Measurements from ENCODE around the gene EBF3. TPM values are rescaled to one million over a fixed set of nuclear protein-coding genes. Genes with fewer than 3 reads are reported as not detected.

The EBF3 gene
- total RNA-seq, 1 donor from 2014 or later: 0.20 TPM

- intact Hi-C loops (cut with DNase I): no loop called here
- H3K4me3 ChIP-seq: no peak overlapping the region
- no peak overlapping the region for H3K27ac ChIP-seq
- no peak for DNase-seq
- ATAC-seq: no peak
- no peaks in the 10 kb centered on the region for H3K27me3 ChIP-seq
- H3K4me1 ChIP-seq: no peaks in the 10 kb centered on the region
- H3K9me3 ChIP-seq: no peaks in the 10 kb centered on the region
- TF ChIP-seq CTCF (IDR thresholded peaks at IDR 0.05): no peak
- no peaks in the 10 kb centered on the region for H3K36me3 ChIP-seq
Observed at GRCh38 chr10:129836253-129836652, 127.8 kb downstream of the EBF3 start.

- H3K36me3 ChIP-seq: no peaks in the 10 kb centered on the region
- H3K27me3 ChIP-seq: no peaks in the 10 kb centered on the region
- no peak for DNase-seq
- no peaks in the 10 kb centered on the region for H3K9me3 ChIP-seq
- no peaks in the 10 kb centered on the region for H3K4me1 ChIP-seq
- intact Hi-C loops (cut with DNase I): no loop called here
- no peak for TF ChIP-seq CTCF (IDR thresholded peaks at IDR 0.05)
- ATAC-seq: no peak
- H3K4me3 ChIP-seq: no peak overlapping the region
- H3K27ac ChIP-seq: no peak overlapping the region
Observed at GRCh38 chr10:129833994-129834739, 129.9 kb downstream of the EBF3 start.

GRCh38 chr10:129833468-129833950, 130.6 kb downstream of the EBF3 start:
- Histone ChIP-seq H3K27me3 (no peaks in the 10 kb centered on the region), H3K4me1 (no peaks in the 10 kb centered on the region), H3K9me3 (no peaks in the 10 kb centered on the region), H3K27ac (no peak overlapping the region), H3K4me3 (no peak overlapping the region), H3K36me3 (no peaks in the 10 kb centered on the region)
- ATAC-seq (no peak), DNase-seq (no peak)
- intact Hi-C loops (cut with DNase I): no loop called here
- no peak for TF ChIP-seq CTCF (IDR thresholded peaks at IDR 0.05)

GRCh38 chr10:129832573-129833467, 131.3 kb downstream of the EBF3 start:
- intact Hi-C loops (cut with DNase I): no loop called here
- no peak for ATAC-seq

GRCh38 chr10:129831150-129831549, 132.9 kb downstream of the EBF3 start:
- no peaks in the 10 kb centered on the region for H3K9me3 ChIP-seq
- no peak for DNase-seq
- no peak overlapping the region for H3K27ac ChIP-seq
- H3K4me3 ChIP-seq: no peak overlapping the region
- intact Hi-C loops (cut with DNase I): no loop called here
- ATAC-seq: no peak
- no peaks in the 10 kb centered on the region for H3K4me1 ChIP-seq
- H3K36me3 ChIP-seq: no peaks in the 10 kb centered on the region
- TF ChIP-seq CTCF (IDR thresholded peaks at IDR 0.05): no peak
- no peaks in the 10 kb centered on the region for H3K27me3 ChIP-seq

More at GRCh38 chr10:129832573-129833467, 131.3 kb downstream of the EBF3 start:
- Histone ChIP-seq H3K27ac (no peak overlapping the region), H3K9me3 (no peaks in the 10 kb centered on the region), H3K4me3 (no peak overlapping the region), H3K27me3 (no peaks in the 10 kb centered on the region), H3K36me3 (no peaks in the 10 kb centered on the region), H3K4me1 (no peaks in the 10 kb centered on the region)
- DNase-seq: no peak
- no peak for TF ChIP-seq CTCF (IDR thresholded peaks at IDR 0.05)
